Activated CD4-positive, alpha-beta T cell treated with anti-CD3 and anti-CD28 coated beads, Interleukin-2, amount 50 U/mL, for 4 hours (primary cell): ENCODE results near the gene AGTRAP.

ENCODE experiments used
- DNase-seq, 2 experiments: peaks; one replicate each; pipeline ENCODE4 v3.0.0-alpha.2; 2020

The AGTRAP gene

DNA sequence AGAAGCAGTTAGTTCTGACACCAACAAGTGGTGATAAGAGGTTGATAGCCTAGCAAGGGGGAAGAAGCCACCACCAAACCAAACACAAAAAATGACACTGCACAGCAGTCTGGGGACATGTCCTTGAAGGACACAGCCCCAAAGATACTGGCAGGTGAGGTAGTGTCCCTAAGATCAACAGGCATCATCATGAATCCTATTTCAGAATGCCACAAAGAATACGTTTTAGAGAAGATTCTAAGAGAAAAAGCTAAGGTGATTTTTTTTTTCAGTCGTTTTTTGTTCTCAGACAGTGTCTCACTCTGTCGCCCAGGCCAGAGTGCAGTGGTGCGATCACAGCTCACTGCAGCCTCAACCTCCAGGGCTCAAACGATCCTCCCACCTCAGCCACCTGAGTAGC, 50.2 kb downstream of the AGTRAP start:
- no peak for DNase-seq

GRCh38 chr1:11787251-11787803, 51.4 kb downstream of the AGTRAP start:
- no peak for DNase-seq

DNA sequence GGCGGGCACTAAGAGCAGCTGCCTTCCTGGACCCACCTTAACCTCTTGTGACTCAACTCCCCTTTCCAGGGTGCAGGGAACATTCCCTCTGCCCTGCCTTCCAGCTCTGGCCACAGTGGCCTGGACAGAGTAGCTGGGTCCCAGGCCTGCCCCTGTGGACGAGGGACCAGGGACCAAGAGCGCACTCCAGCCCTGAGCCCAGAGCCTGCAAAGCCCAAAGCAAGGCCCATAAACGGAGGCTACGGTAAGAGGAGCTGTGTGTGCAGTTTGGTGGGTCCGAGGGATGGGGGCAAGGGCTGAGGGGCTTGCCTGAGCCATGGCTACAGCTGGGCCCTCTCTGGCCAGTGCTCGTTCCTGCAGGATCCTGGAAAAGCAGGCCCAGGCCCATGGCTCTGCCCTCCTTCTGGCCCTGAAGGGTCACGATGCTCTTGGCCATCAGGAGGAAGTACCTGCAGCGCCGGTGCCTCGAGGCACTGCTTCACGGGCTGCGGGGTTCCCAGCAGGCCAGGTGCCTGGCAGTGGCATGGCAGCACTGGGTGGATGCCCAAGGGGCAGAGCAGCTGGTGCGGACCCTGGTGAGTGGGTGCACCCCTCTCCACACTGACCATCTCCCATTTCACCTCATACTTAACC, 52.0 kb downstream of the AGTRAP start:
- DNase-seq, result no peak

DNA sequence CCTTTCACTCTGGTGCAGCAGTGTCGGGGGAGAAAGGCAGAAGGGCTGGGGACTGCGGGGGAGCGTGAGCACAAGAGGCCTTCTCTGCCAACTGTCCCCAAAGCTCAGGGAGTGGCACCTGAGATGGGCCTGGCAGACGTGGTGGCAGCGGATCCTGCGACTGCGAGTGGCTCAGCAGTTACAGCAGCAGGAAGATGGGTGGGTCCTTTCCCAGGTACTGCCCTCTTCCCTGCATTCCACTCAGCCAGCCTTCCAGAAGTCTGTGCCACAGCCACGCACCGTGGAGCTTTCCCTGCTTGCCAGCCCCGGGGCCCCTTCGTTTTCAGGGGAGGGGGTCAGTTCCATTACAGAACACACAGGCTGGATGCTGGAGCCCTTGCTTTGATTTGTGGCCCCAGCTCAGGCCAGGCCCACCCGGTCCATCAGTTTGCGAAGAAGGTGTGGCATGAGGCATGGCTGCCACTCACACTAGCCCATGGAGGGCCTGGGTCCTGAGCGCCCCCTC, 52.7 kb downstream of the AGTRAP start:
- no peak for DNase-seq

- no peak for DNase-seq
These were observed 53.5 kb downstream of the AGTRAP start for GRCh38 chr1:11789126-11790067.

GRCh38 chr1:11790101-11790879, 54.4 kb downstream of the AGTRAP start:
- no peak for DNase-seq

GRCh38 chr1:11790880-11791715, 55.2 kb downstream of the AGTRAP start:
- DNase-seq, result no peak

GRCh38 chr1:11792106-11792505, 56.2 kb downstream of the AGTRAP start:
- no peak for DNase-seq

- DNase-seq, result no peak
These were observed 57.9 kb downstream of the AGTRAP start for GRCh38 chr1:11793819-11794218.

DNA sequence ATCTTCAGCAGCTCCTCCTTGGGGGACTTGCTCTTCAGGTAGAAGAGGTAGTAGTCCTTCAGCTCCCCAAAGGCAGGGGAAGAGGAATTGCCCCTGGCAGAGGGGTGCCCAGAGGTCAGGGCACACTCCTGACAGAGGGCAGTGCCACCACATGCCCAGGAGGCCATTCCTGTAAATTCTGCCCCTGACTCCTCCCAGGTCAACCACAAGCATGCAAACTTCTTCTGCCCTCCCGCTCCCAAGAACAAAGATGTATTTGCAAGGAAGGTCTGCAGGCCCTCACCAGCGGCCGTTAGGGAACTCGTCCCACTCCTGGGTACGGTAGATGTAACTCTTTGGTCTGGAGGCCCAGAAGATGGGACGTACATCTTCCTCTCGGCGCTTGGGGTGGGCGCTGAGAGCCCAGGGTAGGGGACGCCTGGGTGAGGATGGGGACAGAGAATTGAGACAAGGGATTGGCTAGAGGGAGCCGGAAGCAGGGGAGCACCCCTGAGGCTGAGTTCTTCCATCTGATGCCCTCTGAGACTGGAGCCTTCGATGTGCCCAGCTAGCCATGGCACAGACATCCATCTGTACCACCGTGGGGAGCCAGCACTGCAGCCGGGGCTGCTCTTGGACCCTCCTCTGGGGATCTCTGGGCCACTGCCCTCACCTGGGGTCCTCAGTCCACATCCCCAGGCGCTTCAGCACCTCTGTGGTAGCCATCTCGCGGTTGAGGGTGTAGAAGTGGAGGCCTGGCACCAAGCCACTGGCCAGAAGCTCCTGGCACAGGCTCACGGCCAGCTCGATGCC, 58.7 kb downstream of the AGTRAP start:
- no peak for DNase-seq

DNA sequence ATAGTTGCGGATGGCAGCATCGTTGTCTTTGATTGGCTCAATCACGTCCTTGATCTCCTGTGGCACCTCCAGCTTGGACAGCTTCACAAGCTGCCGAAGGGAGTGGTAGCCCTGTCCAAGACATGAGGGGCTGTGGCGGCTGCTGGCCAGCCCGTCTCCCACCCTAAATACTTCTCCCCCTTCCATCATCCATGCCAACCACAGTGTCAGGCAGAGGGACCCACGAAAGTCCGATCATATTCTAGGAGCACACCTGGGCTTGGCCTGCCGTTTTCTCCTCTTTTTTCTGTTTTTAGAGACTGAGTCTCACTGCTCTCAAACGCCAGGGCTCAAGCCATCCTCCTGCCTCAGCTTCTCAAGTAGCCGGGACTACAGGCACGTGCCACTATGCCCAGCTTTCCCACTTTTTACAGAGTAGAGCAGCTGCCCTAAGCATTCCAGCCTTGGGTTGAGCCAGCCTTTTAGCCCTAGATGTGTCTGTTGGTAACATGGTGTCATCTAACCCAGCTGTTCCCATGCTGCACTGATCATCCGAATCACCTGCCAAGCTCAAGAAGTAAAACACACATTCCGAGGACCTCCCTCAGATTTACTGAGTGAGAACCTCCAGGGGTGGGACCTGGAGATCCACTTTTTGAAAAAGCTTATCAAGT, 59.4 kb downstream of the AGTRAP start:
- no peak for DNase-seq

- DNase-seq, result no peak
These were observed 60.3 kb downstream of the AGTRAP start for GRCh38 chr1:11796036-11796828.

- no peak for DNase-seq
These were observed 61.7 kb downstream of the AGTRAP start for GRCh38 chr1:11797525-11798216.

- DNase-seq, result no peak
These were observed 63.2 kb downstream of the AGTRAP start for GRCh38 chr1:11799099-11799498.

DNA sequence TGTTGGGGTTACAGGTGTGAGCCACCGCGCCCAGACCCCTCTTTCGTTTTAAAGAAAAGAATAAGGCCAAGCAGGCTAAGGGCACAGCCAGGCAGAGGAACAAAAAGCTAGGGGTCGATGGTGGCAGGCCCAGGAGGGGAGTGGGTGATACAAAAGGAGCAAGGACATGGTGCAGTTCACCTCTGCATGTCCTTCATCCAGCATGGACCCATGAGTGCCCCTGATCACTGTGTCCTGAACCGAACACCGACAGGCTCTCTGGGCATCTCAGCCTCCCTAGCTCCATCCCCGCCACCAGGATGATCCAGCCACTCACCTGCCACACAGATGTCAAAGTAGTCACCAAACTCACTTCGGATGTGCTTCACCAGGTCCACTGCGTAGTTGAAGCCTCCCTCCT, 64.0 kb downstream of the AGTRAP start:
- DNase-seq, result no peak

DNA sequence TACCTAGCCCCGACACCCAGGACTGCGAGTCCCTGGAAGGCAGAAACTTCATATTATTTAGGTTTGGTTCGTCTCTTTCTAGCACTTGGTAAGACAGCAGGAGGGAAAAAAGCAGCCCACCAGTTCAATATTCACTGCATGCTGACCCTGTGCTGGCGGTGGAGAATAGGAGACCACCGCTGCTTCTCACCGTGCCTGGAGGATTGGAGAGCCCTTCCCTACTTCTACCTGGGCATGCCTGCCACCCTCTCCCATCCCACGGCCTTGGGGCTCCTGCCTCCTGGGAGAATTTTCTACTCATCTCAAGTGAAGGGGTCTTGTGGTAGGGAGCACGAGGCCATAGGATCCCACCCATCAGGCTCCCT, 64.4 kb downstream of the AGTRAP start:
- no peak for DNase-seq
